Ureter (tissue), 1 donor: ENCODE measurements around the gene TFAP2B. TPM values are rescaled to one million over a fixed set of nuclear protein-coding genes. Genes with fewer than 3 reads are reported as not detected.

Experiments used
- DNase-seq: peaks from one replicate; pipeline ENCODE4 v3.0.0-alpha.2; 2020; ENCODE audit warnings: low spot score
- total RNA-seq: library from RNA; stranded (reverse); gene quantifications from one replicate; pipeline ENCODE4 v1.2.4, GENCODE V29; 2023
- donor health status: DM: yes; HTN: yes; CAD: no.

Gene TFAP2B
- total RNA-seq, 1 donor from 2014 or later: 0.26 TPM

- no peak for DNase-seq
These were observed 30.5 kb downstream of the TFAP2B start for GRCh38 chr6:50848989-50849795.

- no peak for DNase-seq
These were observed 31.1 kb downstream of the TFAP2B start for GRCh38 chr6:50849796-50850180.

GRCh38 chr6:50850223-50851048, 31.8 kb downstream of the TFAP2B start:
- DNase-seq: peak; percentile 49

GRCh38 chr6:50851049-50851845, 32.6 kb downstream of the TFAP2B start:
- no peak for DNase-seq

GRCh38 chr6:50853939-50854338, 35.3 kb downstream of the TFAP2B start:
- DNase-seq: no peak

- no peak for DNase-seq
These were observed 43.0 kb downstream of the TFAP2B start for GRCh38 chr6:50861692-50862091.

GRCh38 chr6:50862176-50862575, 43.5 kb downstream of the TFAP2B start:
- no peak for DNase-seq

GRCh38 chr6:50864601-50865000, 45.9 kb downstream of the TFAP2B start:
- DNase-seq: no peak

GRCh38 chr6:50868466-50868865, 49.8 kb downstream of the TFAP2B start:
- DNase-seq: no peak

GRCh38 chr6:50873167-50873566, 54.5 kb downstream of the TFAP2B start:
- no peak for DNase-seq

GRCh38 chr6:50884364-50884763, 65.7 kb downstream of the TFAP2B start:
- DNase-seq: no peak

- DNase-seq: no peak
These were observed 68.4 kb downstream of the TFAP2B start for GRCh38 chr6:50887112-50887511.

GRCh38 chr6:50889497-50889896, 70.8 kb downstream of the TFAP2B start:
- DNase-seq: no peak

GRCh38 chr6:50889935-50890334, 71.3 kb downstream of the TFAP2B start:
- no peak for DNase-seq

- DNase-seq: no peak
These were observed 71.9 kb downstream of the TFAP2B start for GRCh38 chr6:50890579-50890978.

- DNase-seq: no peak
These were observed 72.6 kb downstream of the TFAP2B start for GRCh38 chr6:50891290-50891689.

Other genes starting within 250 kb of the TFAP2B start
- not detected for gene TFAP2D, start 105.3 kb upstream of the TFAP2B start, total RNA-seq